Measurements from ENCODE around the gene TANGO2. TPM values are rescaled to one million over a fixed set of nuclear protein-coding genes. Genes with fewer than 3 reads are reported as not detected.

TANGO2 gene
- total RNA-seq, 1 donor from 2014 or later, result 30.0 TPM

DNA sequence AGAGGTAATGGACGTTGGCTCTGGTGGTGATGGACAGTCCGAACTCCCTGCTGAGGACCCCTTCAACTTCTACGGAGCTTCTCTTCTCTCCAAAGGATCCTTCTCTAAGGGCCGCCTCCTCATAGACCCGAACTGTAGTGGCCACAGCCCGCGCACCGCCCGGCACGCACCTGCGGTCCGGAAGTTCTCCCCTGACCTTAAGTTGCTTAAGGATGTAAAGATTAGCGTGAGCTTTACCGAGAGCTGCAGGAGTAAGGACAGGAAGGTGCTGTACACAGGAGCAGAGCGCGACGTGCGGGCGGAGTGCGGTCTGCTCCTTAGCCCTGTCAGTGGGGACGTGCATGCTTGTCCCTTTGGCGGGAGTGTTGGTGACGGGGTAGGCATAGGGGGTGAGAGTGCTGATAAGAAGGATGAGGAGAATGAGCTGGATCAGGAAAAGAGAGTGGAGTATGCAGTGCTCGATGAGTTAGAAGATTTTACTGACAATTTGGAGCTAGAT lies 65.2 kb downstream of the TANGO2 start:
- intact Hi-C loops (cut with micrococcal nuclease), result loop anchor here (10.0 kb wide), 1 partner anchor 61 kb away; the partner anchor contains the start of gene TANGO2
- no peaks in the 10 kb centered on the region for H3K9me3 Mint-ChIP-seq
- DNase-seq (ENCODE audit: low spot score), result no peak
- H3K36me3 Mint-ChIP-seq (ENCODE audit: low read depth), result peaks cover 66% of the 10 kb centered on the region
- no peak overlapping the region for H3K4me3 Mint-ChIP-seq (ENCODE audit: low read depth)
- peaks cover 22% of the 10 kb centered on the region for H3K4me1 Mint-ChIP-seq (ENCODE audit: low read depth)
- H3K27ac Mint-ChIP-seq, result no peak overlapping the region
- no peaks in the 10 kb centered on the region for H3K27me3 Mint-ChIP-seq (ENCODE audit: low read depth)

DNA sequence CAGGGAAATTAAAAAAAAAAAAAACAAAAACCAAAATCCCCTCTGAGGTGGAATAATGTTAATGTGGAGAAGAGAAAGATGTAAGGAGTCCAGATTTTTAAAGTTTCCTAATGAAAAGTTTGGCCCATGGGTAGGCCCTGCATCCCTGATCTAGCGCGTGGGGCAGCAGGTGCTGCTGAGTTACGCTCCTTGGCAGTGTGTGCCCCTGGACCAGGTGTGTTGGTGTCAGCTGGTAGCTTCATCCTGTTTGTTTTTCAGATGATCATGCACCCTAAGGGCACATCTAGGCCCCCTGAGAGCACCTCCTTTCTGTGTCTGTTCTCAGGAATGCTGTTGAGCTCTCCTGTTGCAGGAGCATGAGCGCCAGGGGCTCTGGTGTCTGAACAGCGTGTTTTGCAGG lies 65.9 kb downstream of the TANGO2 start:
- no peak overlapping the region for H3K4me3 Mint-ChIP-seq (ENCODE audit: low read depth)
- H3K4me1 Mint-ChIP-seq (ENCODE audit: low read depth), result peaks cover 19% of the 10 kb centered on the region

DNA sequence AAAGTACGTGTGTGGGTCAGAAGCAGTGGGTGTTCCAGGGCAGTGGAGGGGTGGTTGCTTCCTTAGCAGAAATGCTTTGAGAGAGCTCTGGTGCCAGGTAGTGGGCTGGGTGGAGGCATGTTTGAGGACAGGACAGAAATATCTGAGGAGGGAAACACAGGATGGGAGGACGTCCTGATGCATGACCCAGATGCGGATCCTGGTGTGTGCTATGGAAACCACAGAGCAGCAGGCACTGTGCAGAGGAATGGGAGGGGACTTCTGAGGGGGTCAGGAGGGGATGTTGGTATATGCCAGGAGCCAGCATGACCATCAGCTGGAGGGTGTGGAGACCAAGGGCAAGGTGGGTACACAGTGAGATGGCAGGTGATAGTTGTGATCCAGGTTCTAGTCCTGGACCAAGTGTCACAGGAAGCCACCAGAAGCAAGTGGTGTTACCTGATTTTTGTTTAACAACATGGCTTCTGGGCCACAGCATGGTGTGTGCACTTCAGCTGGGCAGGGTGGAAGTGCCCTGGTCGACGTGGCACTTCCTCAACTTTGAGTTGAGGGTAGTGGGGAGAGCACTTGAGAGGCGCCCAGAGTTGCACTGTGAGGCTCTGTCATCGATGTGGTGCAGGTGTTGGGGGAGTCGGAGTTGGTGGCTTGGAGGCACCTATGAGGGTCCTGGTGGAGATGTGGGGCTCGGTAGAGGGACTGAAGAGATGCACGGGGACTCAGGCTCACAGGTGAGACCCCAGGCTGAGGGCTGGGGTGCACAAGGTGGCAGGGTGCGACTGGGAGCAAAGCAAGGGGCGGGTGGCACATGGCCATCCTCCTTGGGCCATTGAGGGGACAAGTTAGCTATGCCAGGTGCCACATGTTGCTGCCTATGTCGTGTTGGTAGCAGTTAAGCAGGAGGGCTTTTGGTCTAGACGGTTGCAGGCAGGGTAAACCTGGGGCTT lies 66.7 kb downstream of the TANGO2 start:
- H3K4me3 Mint-ChIP-seq (ENCODE audit: low read depth), result no peak overlapping the region
- H3K27ac Mint-ChIP-seq, result no peak overlapping the region
- no peaks in the 10 kb centered on the region for H3K27me3 Mint-ChIP-seq (ENCODE audit: low read depth)
- H3K36me3 Mint-ChIP-seq (ENCODE audit: low read depth), result peaks cover 74% of the 10 kb centered on the region
- peaks cover 17% of the 10 kb centered on the region for H3K4me1 Mint-ChIP-seq (ENCODE audit: low read depth)
- no peak for DNase-seq (ENCODE audit: low spot score)
- H3K9me3 Mint-ChIP-seq, result no peaks in the 10 kb centered on the region
- intact Hi-C loops (cut with micrococcal nuclease), result loop anchor here (10.0 kb wide), 1 partner anchor 63 kb away; the partner anchor contains the start of gene TANGO2

More for the DNA sequence above, 65.9 kb downstream of the TANGO2 start:
- H3K9me3 Mint-ChIP-seq, result no peaks in the 10 kb centered on the region
- DNase-seq (ENCODE audit: low spot score), result no peak
- intact Hi-C loops (cut with micrococcal nuclease), result loop anchor here (10.0 kb wide), 1 partner anchor 62 kb away; the partner anchor contains the start of gene TANGO2
- no peaks in the 10 kb centered on the region for H3K27me3 Mint-ChIP-seq (ENCODE audit: low read depth)
- H3K27ac Mint-ChIP-seq, result no peak overlapping the region
- peaks cover 70% of the 10 kb centered on the region for H3K36me3 Mint-ChIP-seq (ENCODE audit: low read depth)

DNA sequence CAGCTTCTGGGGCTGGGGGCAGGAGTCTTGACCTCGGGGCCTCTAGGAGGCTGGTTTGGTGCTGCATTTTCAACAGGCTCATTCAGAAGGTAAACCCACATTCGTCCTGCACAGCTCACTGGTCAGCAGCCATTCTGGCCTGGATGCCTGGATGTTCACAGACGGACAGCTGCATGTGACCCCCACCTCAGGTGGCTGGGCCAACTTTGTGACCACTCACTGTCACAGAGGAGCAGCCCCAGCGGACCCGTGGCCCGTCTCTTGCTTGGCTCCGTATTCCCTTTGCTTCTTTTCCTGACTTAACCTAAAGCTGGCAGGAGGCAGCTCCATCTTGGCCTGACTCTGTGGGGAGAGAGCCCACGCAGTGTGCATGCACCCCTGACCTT lies 67.3 kb downstream of the TANGO2 start:
- no peak overlapping the region for H3K27ac Mint-ChIP-seq
- no peaks in the 10 kb centered on the region for H3K27me3 Mint-ChIP-seq (ENCODE audit: low read depth)
- intact Hi-C loops (cut with micrococcal nuclease), result loop anchor here (10.0 kb wide), 1 partner anchor 63 kb away; the partner anchor contains the start of gene TANGO2
- no peak for DNase-seq (ENCODE audit: low spot score)
- no peak overlapping the region for H3K4me3 Mint-ChIP-seq (ENCODE audit: low read depth)
- peaks cover 74% of the 10 kb centered on the region for H3K36me3 Mint-ChIP-seq (ENCODE audit: low read depth)
- no peaks in the 10 kb centered on the region for H3K9me3 Mint-ChIP-seq
- peaks cover 13% of the 10 kb centered on the region for H3K4me1 Mint-ChIP-seq (ENCODE audit: low read depth)

DNA sequence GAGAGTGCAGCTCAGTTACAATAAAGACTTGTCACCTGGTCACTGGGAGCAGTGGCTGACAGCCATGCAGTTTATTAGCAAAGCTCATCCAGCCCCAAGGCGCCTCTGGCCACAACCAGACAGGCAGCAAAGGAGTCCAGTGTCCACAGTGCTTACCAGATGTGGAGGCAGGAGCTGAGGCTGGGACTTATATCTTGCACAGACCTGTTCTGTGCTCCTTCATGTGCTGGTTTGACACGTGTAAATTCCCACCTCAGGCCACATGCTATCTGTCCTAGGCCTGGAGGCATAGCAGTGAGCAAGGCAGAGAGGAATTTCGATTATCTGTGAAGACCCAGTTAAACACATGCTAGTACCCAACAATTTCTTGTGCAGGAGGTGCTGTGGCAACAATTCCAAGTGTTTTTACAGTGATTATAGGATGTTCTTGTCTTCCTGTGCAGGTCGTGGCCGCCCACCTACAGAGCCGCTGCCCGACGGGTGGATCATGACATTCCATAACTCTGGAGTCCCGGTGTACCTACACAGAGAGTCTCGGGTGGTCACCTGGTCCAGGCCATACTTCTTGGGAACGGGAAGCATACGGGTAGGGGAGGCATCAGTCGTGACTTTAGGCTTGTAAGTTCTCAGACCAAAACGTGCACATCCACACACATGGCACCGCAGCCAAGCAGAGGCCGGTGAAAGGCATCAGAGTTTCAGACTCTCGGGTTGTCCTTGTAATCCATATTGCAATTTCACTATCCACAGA lies 68.5 kb downstream of the TANGO2 start:
- Mint-ChIP-seq H3K9me3 (no peaks in the 10 kb centered on the region), H3K27ac (no peak overlapping the region)

DNA sequence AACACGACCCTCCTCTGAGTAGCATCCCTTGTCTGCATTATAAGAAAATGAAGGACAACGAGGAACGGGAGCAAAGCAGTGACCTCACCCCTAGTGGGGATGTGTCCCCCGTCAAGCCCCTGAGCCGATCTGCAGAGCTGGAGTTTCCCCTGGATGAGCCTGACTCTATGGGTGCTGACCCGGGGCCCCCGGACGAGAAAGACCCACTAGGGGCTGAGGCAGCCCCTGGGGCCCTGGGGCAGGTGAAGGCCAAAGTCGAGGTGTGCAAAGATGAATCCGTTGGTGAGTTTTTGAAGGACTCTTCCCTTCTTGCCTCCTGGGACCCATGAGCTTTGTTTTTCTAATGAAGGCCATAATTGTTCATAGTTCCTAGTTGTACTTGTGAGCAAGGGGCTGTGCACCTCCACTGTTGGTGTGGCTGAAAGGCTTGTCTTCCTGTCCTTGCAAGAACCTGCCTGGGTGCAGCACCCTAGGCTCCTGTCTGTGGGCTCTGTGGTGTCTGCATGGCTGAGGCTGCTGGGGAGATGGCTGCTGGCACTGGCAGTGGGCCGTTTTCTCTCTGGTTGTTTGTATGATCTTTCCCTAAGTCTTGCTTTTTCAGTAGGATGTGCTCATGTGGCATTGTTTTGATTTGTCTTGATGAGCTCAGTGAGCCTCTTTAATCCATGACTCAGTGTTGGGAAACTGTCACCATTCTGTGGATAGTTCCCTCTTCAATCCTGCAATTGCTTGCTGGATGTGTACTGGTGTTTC lies 69.2 kb downstream of the TANGO2 start:
- peaks cover 6% of the 10 kb centered on the region for H3K4me1 Mint-ChIP-seq (ENCODE audit: low read depth)

More for the DNA sequence above, 68.5 kb downstream of the TANGO2 start:
- H3K4me3 Mint-ChIP-seq (ENCODE audit: low read depth), result no peak overlapping the region
- intact Hi-C loops (cut with micrococcal nuclease), result loop anchor here (10.0 kb wide), 1 partner anchor 65 kb away; the partner anchor contains the start of gene TANGO2
- H3K4me1 Mint-ChIP-seq (ENCODE audit: low read depth), result peaks cover 4% of the 10 kb centered on the region
- no peak for DNase-seq (ENCODE audit: low spot score)
- H3K36me3 Mint-ChIP-seq (ENCODE audit: low read depth), result peaks cover 86% of the 10 kb centered on the region
- H3K27me3 Mint-ChIP-seq (ENCODE audit: low read depth), result no peaks in the 10 kb centered on the region

DNA sequence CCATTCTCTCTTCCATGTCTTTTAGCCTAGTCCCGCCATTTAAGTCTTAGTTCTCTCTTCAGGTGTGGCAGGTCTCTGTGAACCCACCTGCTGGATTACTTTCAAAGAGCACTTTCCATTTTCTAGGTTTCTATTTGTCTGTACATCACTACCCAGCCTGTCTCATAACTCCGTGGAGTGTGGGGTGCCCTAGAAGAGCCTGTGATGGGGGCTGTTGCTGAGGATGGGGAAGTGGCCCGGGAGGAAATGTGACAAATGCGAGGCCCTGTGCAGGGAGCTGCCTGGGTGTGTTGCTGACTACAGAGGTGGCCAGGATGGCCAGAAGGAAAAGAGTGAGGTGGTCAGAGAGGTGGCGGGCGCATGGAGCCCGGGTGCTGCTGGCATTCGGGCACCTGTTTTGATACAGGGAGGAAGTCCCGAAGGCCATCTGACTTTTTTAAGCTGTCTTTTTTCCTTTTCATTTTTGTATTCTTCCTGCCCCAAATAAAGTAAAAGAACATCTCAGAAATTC lies 69.9 kb downstream of the TANGO2 start:
- Mint-ChIP-seq H3K4me1 (ENCODE audit: low read depth) (peaks cover 12% of the 10 kb centered on the region), H3K9me3 (no peaks in the 10 kb centered on the region), H3K27me3 (ENCODE audit: low read depth) (no peaks in the 10 kb centered on the region), H3K4me3 (ENCODE audit: low read depth) (no peak overlapping the region), H3K36me3 (ENCODE audit: low read depth) (peaks cover 94% of the 10 kb centered on the region), H3K27ac (no peak overlapping the region)
- intact Hi-C loops (cut with micrococcal nuclease), result no loop called here
- DNase-seq (ENCODE audit: low spot score), result no peak

More for the DNA sequence above, 69.2 kb downstream of the TANGO2 start:
- no peak for DNase-seq (ENCODE audit: low spot score)
- Mint-ChIP-seq H3K27me3 (ENCODE audit: low read depth) (no peaks in the 10 kb centered on the region), H3K4me3 (ENCODE audit: low read depth) (no peak overlapping the region), H3K9me3 (no peaks in the 10 kb centered on the region), H3K36me3 (ENCODE audit: low read depth) (peaks cover 93% of the 10 kb centered on the region), H3K27ac (no peak overlapping the region)
- intact Hi-C loops (cut with micrococcal nuclease), result loop anchor here (10.0 kb wide), 1 partner anchor 65 kb away; the partner anchor contains the start of gene TANGO2

DNA sequence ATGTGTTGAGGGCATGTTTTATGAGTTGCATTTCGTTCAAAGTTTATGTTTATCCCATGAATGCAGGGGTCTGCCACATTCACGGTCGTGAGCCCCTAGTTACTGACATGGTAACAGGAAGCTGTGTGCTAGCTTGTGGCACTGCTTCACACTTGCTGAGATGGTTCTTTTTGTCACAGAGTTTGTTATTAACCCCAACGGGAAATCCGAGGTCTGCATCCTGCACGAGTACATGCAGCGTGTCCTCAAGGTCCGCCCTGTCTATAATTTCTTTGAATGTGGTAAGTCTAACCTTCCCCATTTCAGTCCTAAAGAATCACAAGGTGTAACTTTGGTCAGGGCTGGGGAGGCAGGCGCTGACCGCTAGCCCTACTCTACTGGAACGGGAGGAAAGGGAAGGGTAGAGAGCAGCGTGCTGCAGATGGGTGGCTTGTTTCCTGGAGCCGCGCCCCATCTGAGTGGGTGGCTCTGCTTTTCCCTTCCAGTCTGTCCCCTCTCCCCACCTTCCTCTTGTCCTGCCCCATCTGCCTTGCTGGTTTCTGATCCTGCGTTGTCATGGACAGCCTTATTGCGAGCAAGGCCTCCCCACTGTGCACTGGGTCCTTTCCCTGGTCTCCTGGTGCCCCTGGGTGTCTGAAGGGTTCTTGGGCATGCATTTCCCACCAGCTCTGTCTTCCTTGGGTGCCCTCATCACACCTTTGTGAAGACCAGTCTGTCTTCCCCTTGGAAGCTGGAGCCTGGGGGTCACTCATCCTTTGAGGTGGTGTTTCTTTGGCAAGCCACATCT lies 71.0 kb downstream of the TANGO2 start:
- DNase-seq (ENCODE audit: low spot score), result no peak
- no peaks in the 10 kb centered on the region for H3K27me3 Mint-ChIP-seq (ENCODE audit: low read depth)
- peaks cover 95% of the 10 kb centered on the region for H3K36me3 Mint-ChIP-seq (ENCODE audit: low read depth)
- H3K4me1 Mint-ChIP-seq (ENCODE audit: low read depth), result peaks cover 11% of the 10 kb centered on the region
- no peak overlapping the region for H3K27ac Mint-ChIP-seq
- no peaks in the 10 kb centered on the region for H3K9me3 Mint-ChIP-seq
- intact Hi-C loops (cut with micrococcal nuclease), result no loop called here
- no peak overlapping the region for H3K4me3 Mint-ChIP-seq (ENCODE audit: low read depth)

DNA sequence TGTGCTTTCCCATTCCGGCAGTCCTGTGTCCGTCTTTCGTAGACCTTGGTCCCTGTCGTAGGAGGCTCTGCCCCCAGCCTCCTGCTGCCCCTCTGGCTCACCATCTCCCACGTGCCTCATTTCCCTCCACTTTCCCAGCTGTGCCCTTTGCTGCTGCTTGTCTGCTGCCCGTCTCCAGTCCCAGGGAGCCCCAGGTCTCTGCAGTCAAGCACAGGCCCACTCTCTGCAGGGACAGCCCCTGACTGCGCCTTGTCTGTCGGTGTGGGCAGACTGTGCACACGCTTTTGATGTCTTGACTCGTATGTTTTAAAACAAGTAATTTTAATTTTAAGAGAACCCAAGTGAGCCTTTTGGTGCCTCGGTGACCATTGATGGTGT lies 71.6 kb downstream of the TANGO2 start:
- intact Hi-C loops (cut with micrococcal nuclease), result no loop called here
- Mint-ChIP-seq H3K36me3 (ENCODE audit: low read depth) (peaks cover 95% of the 10 kb centered on the region), H3K27me3 (ENCODE audit: low read depth) (no peaks in the 10 kb centered on the region), H3K4me3 (ENCODE audit: low read depth) (no peak overlapping the region), H3K4me1 (ENCODE audit: low read depth) (peaks cover 15% of the 10 kb centered on the region), H3K27ac (no peak overlapping the region), H3K9me3 (peaks cover 3% of the 10 kb centered on the region)
- DNase-seq (ENCODE audit: low spot score), result no peak

DNA sequence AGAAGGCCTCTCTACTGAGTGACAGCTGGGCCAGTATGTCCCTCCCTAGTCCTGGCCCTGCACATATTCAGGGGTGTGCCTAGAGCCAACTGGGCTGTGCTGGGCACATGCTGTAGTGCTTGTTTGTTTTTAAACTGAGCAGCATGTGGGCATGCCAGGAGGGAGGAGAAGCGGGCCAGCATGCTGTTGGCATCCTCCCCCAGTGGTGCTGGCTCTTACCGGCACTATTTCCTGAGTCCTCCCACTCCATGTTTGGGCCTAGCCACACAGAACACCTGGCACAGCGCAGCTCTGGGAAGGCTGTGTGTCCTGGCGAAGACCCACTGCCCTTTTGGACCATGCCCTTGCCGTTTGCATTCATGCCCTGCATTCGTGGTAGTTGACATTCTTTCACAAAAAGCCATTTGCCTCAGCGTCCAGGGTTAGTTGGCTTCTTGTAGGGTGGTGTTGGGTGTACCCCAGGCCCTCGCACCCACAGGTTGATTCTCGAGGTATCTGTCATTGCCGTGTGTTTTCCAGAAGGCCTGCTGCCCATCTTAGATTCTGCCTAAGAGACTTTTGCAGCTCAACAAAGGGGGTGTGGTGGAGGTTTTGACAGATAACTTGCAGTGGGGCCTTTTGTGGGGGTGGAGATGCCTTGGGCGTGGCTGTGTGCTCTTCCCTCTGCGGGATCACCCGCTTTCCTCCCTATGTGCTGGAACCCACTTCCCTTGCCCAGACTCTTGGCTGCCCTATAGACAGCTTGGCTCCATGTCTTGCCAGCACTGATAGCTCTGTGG lies 72.7 kb downstream of the TANGO2 start:
- H3K27ac Mint-ChIP-seq, result no peak overlapping the region
- H3K4me3 Mint-ChIP-seq (ENCODE audit: low read depth), result no peak overlapping the region
- H3K27me3 Mint-ChIP-seq (ENCODE audit: low read depth), result no peaks in the 10 kb centered on the region
- H3K36me3 Mint-ChIP-seq (ENCODE audit: low read depth), result peaks cover 96% of the 10 kb centered on the region
- no peak for DNase-seq (ENCODE audit: low spot score)
- intact Hi-C loops (cut with micrococcal nuclease), result no loop called here
- H3K4me1 Mint-ChIP-seq (ENCODE audit: low read depth), result peaks cover 19% of the 10 kb centered on the region
- H3K9me3 Mint-ChIP-seq, result peaks cover 3% of the 10 kb centered on the region

All from activated T-helper 2 cell treated with anti-CD3 and anti-CD28 coated beads, Interferon-gamma antibody, Interleukin-2, Interleukin-4, amounts not matched to agents 10 μg/mL and 5 μg/mL and 100 μg/mL, durations not matched to agents 14 hours and 24 hours and 36 hours (primary cell).